ENCODE results near the gene ZNF646. TPM values are rescaled to one million over a fixed set of nuclear protein-coding genes. Genes with fewer than 3 reads are reported as not detected.

The ZNF646 gene
- total and polyA plus RNA-seq, 2 of the 13 experiments (the other 11 are each of a cell fraction or from before 2014, with no cell fraction given) = 3.4 to 10.9 TPM

DNA sequence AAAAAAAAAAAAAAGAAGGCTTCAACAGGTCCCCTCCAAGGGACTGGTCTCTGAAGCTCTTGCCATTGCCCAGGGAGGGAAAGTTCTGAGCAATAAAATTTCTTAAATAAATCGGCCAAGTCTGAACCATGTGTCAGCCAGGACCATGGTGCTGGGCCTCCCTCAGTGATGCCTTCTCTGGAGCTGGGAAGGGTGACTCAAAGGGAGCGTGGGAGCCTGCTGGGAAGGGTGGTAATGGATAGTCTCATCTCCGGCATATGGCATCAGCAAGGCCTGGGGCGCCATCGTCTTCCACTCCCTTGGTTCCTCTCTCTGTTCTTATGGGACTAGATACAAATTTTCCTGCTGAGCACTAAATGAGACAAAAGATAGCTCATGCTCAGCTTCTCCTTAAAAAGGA lies 18.1 kb downstream of the ZNF646 start:
- 95% methylated on average over 5 of the region's 5 CpGs for WGBS (ENCODE audit: low lambda C conversion rate)

DNA sequence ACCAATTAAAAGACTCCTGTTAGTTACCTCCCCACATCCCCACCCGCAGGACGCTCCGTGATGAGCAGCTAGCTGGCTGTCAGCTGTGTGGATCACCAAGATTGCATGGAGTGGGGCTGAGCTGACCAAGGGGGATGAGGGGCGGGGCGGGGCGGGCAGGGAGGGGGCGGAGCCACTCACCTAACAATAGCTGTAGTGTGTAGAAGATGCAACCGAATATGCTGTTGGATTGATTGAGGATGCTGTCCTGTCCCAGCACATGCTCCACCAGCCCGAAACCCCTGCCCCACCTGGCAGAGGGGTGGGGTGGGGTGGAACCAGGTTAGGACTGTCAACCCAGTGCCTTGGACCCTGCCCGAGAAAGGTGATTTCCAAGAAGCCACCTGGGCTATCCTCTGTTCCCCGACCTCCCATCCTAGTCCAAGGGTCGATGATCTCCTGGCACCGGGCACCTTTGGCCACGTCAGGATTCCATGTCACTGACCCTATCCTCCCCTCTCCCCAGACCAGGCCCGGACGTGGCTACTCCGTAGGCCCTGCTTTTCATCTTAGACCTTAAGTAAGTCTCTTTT lies 19.0 kb downstream of the ZNF646 start:
- 5% methylated on average over 17 of the region's 17 CpGs for WGBS (ENCODE audit: low lambda C conversion rate)
- in situ Hi-C loops (cut with HindIII; ENCODE audit: extremely low pct_ligation_motif_present, low pct_unique_long_range_greater_than_20kb) (no loop called here), intact Hi-C loops (cut with micrococcal nuclease; ENCODE audit: unreplicated experiment) (loop anchor here (1.0 to 10.0 kb wide), 2 partner anchors 49 to 138 kb away; partner anchors contain the start of gene SETD1A)
- Histone ChIP-seq H3K4me2 (ENCODE audit: low read depth, low read length) (peak overlapping the region; percentile 99), H3K27me3 (ENCODE audit: control insufficient read depth in 1 of 2, insufficient read depth in 2 of 2, low read length in 2 of 2) (no peaks in the 10 kb centered on the region; a peak in 1 of 5 replicates), H3K9me3 (ENCODE audit: low read length) (no peaks in the 10 kb centered on the region), H2AFZ (ENCODE audit: low read length) (no peak overlapping the region), H3K4me1 (ENCODE audit: insufficient read depth, low read length) (peaks cover 27% of the 10 kb centered on the region), H3K9ac (ENCODE audit: insufficient read depth, low read depth, low read length) (peak overlapping the region; percentile 94), H4K20me1 (ENCODE audit: insufficient read depth, low read length) (peaks cover 12% of the 10 kb centered on the region), H3K27ac (ENCODE audit: extremely low read length, insufficient read depth, low read length) (peak overlapping the region; percentile 84), H3K79me2 (ENCODE audit: insufficient read depth, low read length) (peaks cover 33% of the 10 kb centered on the region), H3K36me3 (replicated peaks in 1 of 2; ENCODE audit: control insufficient read depth in 1 of 2, insufficient read depth in 2 of 2, low read length in 2 of 2) (peaks cover 13 to 32% of the 10 kb centered on the region in 2 experiments), H3K4me3 (replicated peaks in 1 of 3; ENCODE audit: insufficient read depth in 1 of 3, low read depth in 2 of 3, low read length in 3 of 3) (peak overlapping the region; percentile 80 to 100 (median 82))
- DNase-seq (ENCODE audit: low spot score) (peak; percentile 74), ATAC-seq (peak; percentile 36), FAIRE-seq (peak; percentile 74)
- ChIA-PET CTCF (ENCODE audit: low intra/inter-chr PET ratio, low total read pairs) (no interaction called here), POLR2A (interaction anchor here (0.7 to 5.0 kb wide), 15 partner anchors 9 to 138 kb away, joined by 3 to 49 read pairs (median 6); partner anchors contain the start of genes FUS, HSD3B7, KAT8 and STX4)
- BruUV-seq (replicated peaks) = no TSS peak
- no peak for TF ChIP-seq MBNL3 (CRISPR knock-in tag; conservative IDR thresholded peaks at IDR 0.05)
- TF ChIP-seq, protein P1, sequence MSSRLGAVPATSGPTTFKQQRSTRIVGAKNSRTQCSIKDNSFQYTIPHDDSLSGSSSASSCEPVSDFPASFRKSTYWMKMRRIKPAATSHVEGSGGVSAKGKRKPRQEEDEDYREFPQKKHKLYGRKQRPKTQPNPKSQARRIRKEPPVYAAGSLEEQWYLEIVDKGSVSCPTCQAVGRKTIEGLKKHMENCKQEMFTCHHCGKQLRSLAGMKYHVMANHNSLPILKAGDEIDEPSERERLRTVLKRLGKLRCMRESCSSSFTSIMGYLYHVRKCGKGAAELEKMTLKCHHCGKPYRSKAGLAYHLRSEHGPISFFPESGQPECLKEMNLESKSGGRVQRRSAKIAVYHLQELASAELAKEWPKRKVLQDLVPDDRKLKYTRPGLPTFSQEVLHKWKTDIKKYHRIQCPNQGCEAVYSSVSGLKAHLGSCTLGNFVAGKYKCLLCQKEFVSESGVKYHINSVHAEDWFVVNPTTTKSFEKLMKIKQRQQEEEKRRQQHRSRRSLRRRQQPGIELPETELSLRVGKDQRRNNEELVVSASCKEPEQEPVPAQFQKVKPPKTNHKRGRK (CRISPR knock-in tag; IDR thresholded peaks at IDR 0.05) = no peak
- TF ChIP-seq, protein P2, sequence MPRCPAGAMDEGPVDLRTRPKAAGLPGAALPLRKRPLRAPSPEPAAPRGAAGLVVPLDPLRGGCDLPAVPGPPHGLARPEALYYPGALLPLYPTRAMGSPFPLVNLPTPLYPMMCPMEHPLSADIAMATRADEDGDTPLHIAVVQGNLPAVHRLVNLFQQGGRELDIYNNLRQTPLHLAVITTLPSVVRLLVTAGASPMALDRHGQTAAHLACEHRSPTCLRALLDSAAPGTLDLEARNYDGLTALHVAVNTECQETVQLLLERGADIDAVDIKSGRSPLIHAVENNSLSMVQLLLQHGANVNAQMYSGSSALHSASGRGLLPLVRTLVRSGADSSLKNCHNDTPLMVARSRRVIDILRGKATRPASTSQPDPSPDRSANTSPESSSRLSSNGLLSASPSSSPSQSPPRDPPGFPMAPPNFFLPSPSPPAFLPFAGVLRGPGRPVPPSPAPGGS (CRISPR knock-in tag; IDR thresholded peaks at IDR 0.05) = no peak
- TF ChIP-seq SOX13 (IDR thresholded peaks at IDR 0.05) = no peak
- 0 out of 4 replicates have a peak, but pooled peaks of 1 of the 2 experiments have one; percentile 47 for TF ChIP-seq SOX13 (CRISPR knock-in tag; conservative IDR thresholded peaks at IDR 0.05 in 1 of 2, IDR thresholded peaks at IDR 0.05 in 1 of 2)
- no peak for TF ChIP-seq CBX2 (IDR thresholded peaks at IDR 0.05; ENCODE audit: low read depth, low read length)
- TF ChIP-seq CBX2 (CRISPR knock-in tag; IDR thresholded peaks at IDR 0.05; ENCODE audit: low read depth) = no peak
- 0 out of 2 replicates have a peak, but pooled peaks have one; percentile 42 for TF ChIP-seq KLF6 (CRISPR knock-in tag; IDR thresholded peaks at IDR 0.05)
- no peak for TF ChIP-seq ZFP62 (CRISPR knock-in tag; IDR thresholded peaks at IDR 0.05)
- TF ChIP-seq ZNF253 (CRISPR knock-in tag; IDR thresholded peaks at IDR 0.05; ENCODE audit: borderline replicate concordance) = no peak
- no peak for TF ChIP-seq FOSL2 (CRISPR knock-in tag; IDR thresholded peaks at IDR 0.05)
- TF ChIP-seq RFXANK (CRISPR knock-in tag; IDR thresholded peaks at IDR 0.05) = no peak
- no peak for TF ChIP-seq PHF5A (CRISPR knock-in tag; IDR thresholded peaks at IDR 0.05; ENCODE audit: low read depth, unreplicated experiment)

More for the DNA sequence above, 18.1 kb downstream of the ZNF646 start:
- Histone ChIP-seq H3K36me3 (replicated peaks in 1 of 2; ENCODE audit: control insufficient read depth in 1 of 2, insufficient read depth in 2 of 2, low read length in 2 of 2) (peaks cover 13 to 32% of the 10 kb centered on the region in 2 experiments), H3K4me1 (ENCODE audit: insufficient read depth, low read length) (peaks cover 27% of the 10 kb centered on the region), H3K79me2 (ENCODE audit: insufficient read depth, low read length) (peaks cover 33% of the 10 kb centered on the region), H3K9ac (ENCODE audit: insufficient read depth, low read depth, low read length) (no peak overlapping the region), H3K4me2 (ENCODE audit: low read depth, low read length) (0 out of 2 replicates have a peak overlapping the region, but pooled peaks have one; percentile 99), H3K27ac (ENCODE audit: extremely low read length, insufficient read depth, low read length) (no peak overlapping the region), H2AFZ (ENCODE audit: low read length) (no peak overlapping the region), H3K9me3 (ENCODE audit: low read length) (no peaks in the 10 kb centered on the region), H4K20me1 (ENCODE audit: insufficient read depth, low read length) (peaks cover 12% of the 10 kb centered on the region), H3K27me3 (ENCODE audit: control insufficient read depth in 1 of 2, insufficient read depth in 2 of 2, low read length in 2 of 2) (no peaks in the 10 kb centered on the region; a peak in 1 of 5 replicates), H3K4me3 (replicated peaks in 1 of 3; ENCODE audit: insufficient read depth in 1 of 3, low read depth in 2 of 3, low read length in 3 of 3) (no peak overlapping the region)
- POLR2A ChIA-PET = interaction anchor here (0.6 to 5.0 kb wide), 10 partner anchors 8 to 107 kb away, joined by 3 to 49 read pairs (median 10); partner anchors contain the start of genes HSD3B7, KAT8, STX4 and ZNF646
- DNase-seq (ENCODE audit: low spot score) (no peak), FAIRE-seq (no peak), ATAC-seq (no peak)
- intact Hi-C loops (cut with micrococcal nuclease; ENCODE audit: unreplicated experiment) = loop anchor here (10.0 kb wide), 1 partner anchor 138 kb away; the partner anchor contains the start of gene SETD1A
- TF ChIP-seq, protein P3, sequence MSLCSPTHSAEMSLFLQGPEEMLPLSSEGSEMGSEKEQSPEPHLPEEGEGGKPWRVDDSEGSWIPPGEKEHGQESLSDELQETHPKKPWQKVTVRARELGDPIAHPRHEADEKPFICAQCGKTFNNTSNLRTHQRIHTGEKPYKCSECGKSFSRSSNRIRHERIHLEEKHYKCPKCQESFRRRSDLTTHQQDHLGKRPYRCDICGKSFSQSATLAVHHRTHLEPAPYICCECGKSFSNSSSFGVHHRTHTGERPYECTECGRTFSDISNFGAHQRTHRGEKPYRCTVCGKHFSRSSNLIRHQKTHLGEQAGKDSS (CRISPR knock-in tag; IDR thresholded peaks at IDR 0.05; ENCODE audit: borderline replicate concordance, low read depth) = no peak
- CTCF ChIA-PET (ENCODE audit: low intra/inter-chr PET ratio, low total read pairs) = no interaction called here
- BruUV-seq (replicated peaks) = no TSS peak
- in situ Hi-C loops (cut with HindIII; ENCODE audit: extremely low pct_ligation_motif_present, low pct_unique_long_range_greater_than_20kb) = no loop called here
